Stomach (tissue), 9 donors: ENCODE results near the gene TPX2. TPM values are rescaled to one million over a fixed set of nuclear protein-coding genes. Genes with fewer than 3 reads are reported as not detected.

Source experiments
- DNase-seq, 2 donors: peaks; one replicate each; pipeline versions ENCODE4 v3.0.0 to v3.0.0-alpha.2; 2013 to 2019
- H3K27ac ChIP-seq, 5 donors: fragments of 200-600 bp in 4 of 5; sonication (generic) in 4 of 5; one replicate each; pipeline ENCODE4 v1.5.1; 2013 to 2019; ENCODE audit warnings: mild to moderate bottlenecking in 1 of 5, moderate library complexity in 1 of 5
- H3K27me3 ChIP-seq, 3 donors: fragments of 200-600 bp; sonication (generic); one replicate each; pipeline ENCODE4 v1.5.1; 2017 to 2019; ENCODE audit warnings: mixed run types in 1 of 3
- H3K36me3 ChIP-seq, 4 donors: fragments of 200-600 bp; sonication (generic); 1 replicate in 3 of 4; 2 replicates in 1 of 4; pipeline ENCODE4 v1.5.1; 2016 to 2019
- H3K4me1 ChIP-seq, 4 donors: fragments of 200-600 bp; sonication (generic); one replicate each; pipeline ENCODE4 v1.5.1; 2016 to 2019
- H3K4me3 ChIP-seq, 4 donors: fragments of 200-600 bp; sonication (generic) in 3 of 4; one replicate each; pipeline ENCODE4 v1.5.1; 2016 to 2019; ENCODE audit warnings: mild to moderate bottlenecking in 1 of 4
- H3K9me3 ChIP-seq, 4 donors: fragments of 200-600 bp; sonication (generic); one replicate each; pipeline ENCODE4 v1.5.1; 2016 to 2019
- EP300 ChIP-seq: sonication (generic); formaldehyde crosslinking; IDR thresholded peaks from one replicate; pipeline ENCODE4 v1.6.1; 2017; ENCODE audit warnings: antibody characterized with exemption
- POLR2A ChIP-seq, 4 donors: fragments of 450-650 bp; IDR thresholded peaks; one replicate each; pipeline ENCODE4 v1.6.1; 2016; ENCODE audit warnings: antibody characterized with exemption in 4 of 4, control low read depth in 2 of 4, mild to moderate bottlenecking in 1 of 4, moderate library complexity in 1 of 4
- POLR2AphosphoS5 ChIP-seq, 3 donors: sonication (generic); formaldehyde crosslinking; IDR thresholded peaks; one replicate each; pipeline ENCODE4 v1.6.1; 2016; ENCODE audit warnings: antibody characterized with exemption in 3 of 3
- WGBS, 5 donors: extraction: QIAGEN DNeasy Blood & Tissue Kit in 3 of 5; methylation state at CpG; one replicate each; pipeline versions ENCODE4 v1.1.5 to v1.1.7; 2013 to 2018; 5-methylcytosine and 5-hydroxymethylcytosine counted together
- intact Hi-C: fragments of 100-400 bp; cut with DNase I; formaldehyde crosslinking; loops from one replicate; pipeline ENCODE4 v1.15.1; 2023; ENCODE audit warnings: low total_unique reads
- polyA plus RNA-seq, 3 donors: library from polyadenylated mRNA; stranded (reverse); fragments of 200-250 nt; gene quantifications; one replicate each; pipeline ENCODE4 v1.2.3, GENCODE V29; 2013
- total RNA-seq, 5 donors: library from RNA; depleted of rRNA; stranded (reverse); fragments of >200 nt; gene quantifications; one replicate each; pipeline versions ENCODE4 v1.1.0 to v1.2.3, GENCODE V29; 2014 to 2016
- TF ChIP-seq, protein P1 (sequence below), 7 experiments: fragments of 450-650 bp in 4 of 7; fragments of 200-600 bp in 3 of 7; sonication (generic) in 3 of 7; IDR thresholded peaks; one replicate each; pipeline ENCODE4 v1.5.1; 2016 to 2019; ENCODE audit warnings: antibody characterized with exemption in 7 of 7, control low read depth in 2 of 7, mild to moderate bottlenecking in 1 of 7
- donor health status: healthy with polysubstance abuse.
- donor health status: Bipolar disorder and iron deficiency.
- donor health status: healthy.

Gene TPX2
- total and polyA plus RNA-seq, 8 donors = 1.7 to 11.4 (median 6.7) TPM

DNA sequence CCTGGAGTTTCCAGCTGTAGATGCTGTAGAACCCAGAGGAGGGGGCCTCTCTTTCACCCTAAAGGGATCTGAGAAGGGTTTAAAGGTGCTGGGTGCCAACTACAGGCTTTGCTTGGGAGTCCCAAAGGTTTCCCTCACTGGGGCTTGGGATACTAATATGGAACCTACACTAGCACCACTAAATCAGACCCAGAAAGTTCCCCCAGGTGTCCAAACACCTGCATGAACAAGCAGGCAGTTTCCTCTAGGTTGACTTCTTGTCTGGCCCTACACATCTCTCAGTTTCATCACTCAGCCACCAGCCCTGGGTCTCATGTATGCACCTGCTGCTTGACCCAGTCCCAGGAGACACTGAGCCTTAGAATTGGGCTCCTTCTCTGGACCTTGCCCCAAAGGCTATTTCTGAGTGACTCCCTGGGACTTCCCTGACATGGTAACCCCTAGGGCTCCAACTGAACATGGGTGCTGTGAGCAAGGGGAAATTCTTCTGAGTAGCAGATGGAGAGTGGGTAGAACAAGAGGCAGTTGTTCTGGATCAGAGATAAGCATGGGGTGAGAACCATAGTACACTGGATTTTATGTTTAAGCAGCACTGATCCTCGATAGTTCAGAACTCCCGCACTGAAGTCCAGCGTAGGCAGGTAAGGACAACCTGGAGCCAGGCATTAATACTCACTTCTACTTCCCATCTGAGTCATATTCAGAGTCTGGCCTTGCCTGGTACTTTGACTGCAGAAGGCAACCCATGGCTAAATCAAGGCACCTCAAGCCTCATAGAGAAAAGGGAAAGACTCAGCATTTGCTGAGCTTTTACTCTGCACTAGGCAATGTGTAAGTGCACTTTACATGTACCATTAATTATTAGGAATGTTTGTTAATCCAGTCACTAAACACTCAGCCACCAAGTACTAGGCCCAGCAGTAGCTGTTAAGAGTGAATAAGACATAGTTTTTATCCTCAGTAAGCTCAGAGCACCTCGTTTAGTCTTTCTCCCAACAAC lies 33.2 kb upstream of the TPX2 start:
- no peak for DNase-seq

DNA sequence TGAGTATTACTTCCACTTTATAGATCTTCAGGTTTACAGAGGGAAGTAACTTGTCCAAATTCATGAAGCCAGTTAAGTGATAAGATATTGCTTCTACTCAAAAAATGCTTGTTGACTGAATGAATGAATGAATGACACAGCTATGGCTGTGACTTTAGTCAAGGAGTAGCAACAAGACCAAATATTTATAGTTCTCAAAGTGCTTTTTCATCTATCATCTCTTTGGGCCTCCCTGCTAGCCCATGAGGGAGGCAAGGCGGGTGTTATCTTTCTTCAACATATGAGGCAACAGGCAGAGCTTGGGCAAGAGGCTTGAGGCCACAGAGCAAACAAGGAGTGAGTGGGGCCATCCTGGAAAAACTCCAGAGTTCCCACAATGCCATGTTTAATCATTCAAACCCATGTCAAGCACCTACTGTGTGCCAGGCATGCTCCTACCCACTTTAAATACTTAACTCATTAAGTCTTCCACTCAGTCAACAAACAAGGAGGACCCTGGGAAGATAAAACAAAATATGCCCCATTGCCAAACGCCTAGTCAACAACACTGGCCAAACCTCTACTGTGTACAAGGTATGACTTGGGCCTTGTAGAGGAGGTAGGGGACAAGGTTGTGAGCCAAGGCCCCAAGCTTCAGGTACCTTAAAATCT lies 32.4 kb upstream of the TPX2 start:
- H3K4me3 ChIP-seq = no peak overlapping the region

More for the DNA sequence above, 33.2 kb upstream of the TPX2 start:
- Histone ChIP-seq H3K27ac (peak overlapping the region; percentile 63 to 100 (median 98)), H3K9me3 (no peaks in the 10 kb centered on the region), H3K36me3 (peaks cover 18 to 59% (median 39%) of the 10 kb centered on the region in 4 donors), H3K4me1 (peaks cover 56 to 85% (median 78%) of the 10 kb centered on the region in 4 donors), H3K27me3 (no peaks in the 10 kb centered on the region), H3K4me3 (no peak overlapping the region)
- intact Hi-C loops = no loop called here
- 37 to 54% (median 43%) methylated on average over 4 of the region's 4 CpGs for WGBS, 5 donors
- TF ChIP-seq POLR2A (IDR thresholded peaks at IDR 0.05) = no peak
- no peak for TF ChIP-seq EP300
- TF ChIP-seq POLR2AphosphoS5 (IDR thresholded peaks at IDR 0.05) = no peak
- TF ChIP-seq, protein P1, sequence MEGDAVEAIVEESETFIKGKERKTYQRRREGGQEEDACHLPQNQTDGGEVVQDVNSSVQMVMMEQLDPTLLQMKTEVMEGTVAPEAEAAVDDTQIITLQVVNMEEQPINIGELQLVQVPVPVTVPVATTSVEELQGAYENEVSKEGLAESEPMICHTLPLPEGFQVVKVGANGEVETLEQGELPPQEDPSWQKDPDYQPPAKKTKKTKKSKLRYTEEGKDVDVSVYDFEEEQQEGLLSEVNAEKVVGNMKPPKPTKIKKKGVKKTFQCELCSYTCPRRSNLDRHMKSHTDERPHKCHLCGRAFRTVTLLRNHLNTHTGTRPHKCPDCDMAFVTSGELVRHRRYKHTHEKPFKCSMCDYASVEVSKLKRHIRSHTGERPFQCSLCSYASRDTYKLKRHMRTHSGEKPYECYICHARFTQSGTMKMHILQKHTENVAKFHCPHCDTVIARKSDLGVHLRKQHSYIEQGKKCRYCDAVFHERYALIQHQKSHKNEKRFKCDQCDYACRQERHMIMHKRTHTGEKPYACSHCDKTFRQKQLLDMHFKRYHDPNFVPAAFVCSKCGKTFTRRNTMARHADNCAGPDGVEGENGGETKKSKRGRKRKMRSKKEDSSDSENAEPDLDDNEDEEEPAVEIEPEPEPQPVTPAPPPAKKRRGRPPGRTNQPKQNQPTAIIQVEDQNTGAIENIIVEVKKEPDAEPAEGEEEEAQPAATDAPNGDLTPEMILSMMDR (IDR thresholded peaks at IDR 0.05) = no peak

DNA sequence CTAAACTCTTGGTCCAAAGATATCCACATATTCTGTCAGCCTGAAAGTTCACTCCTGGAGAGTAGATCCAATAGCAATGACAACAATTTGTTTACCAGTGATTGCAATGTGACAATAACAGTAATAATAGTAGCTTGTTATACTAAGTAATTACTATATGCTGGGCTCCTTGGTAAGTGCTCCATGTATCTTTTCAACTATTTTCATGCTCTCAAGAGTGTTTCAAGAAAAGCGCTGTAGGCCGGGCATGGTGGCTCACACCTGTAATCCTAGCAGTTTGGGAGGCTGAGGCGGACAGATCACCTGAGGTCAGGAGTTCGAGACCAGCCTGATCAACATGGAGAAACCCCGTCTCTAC lies 31.9 kb upstream of the TPX2 start:
- TF ChIP-seq EP300 (no peak), POLR2AphosphoS5 (IDR thresholded peaks at IDR 0.05) (no peak), POLR2A (IDR thresholded peaks at IDR 0.05) (no peak)
- TF ChIP-seq, protein P1 (IDR thresholded peaks at IDR 0.05) = no peak

More for the DNA sequence above, 32.4 kb upstream of the TPX2 start:
- peaks cover 18 to 62% (median 39%) of the 10 kb centered on the region in 4 donors for H3K36me3 ChIP-seq
- peak overlapping the region; percentile 23 to 100 (median 98) for H3K27ac ChIP-seq
- no peak for TF ChIP-seq EP300
- no peak for TF ChIP-seq POLR2A (IDR thresholded peaks at IDR 0.05)
- TF ChIP-seq POLR2AphosphoS5 (IDR thresholded peaks at IDR 0.05) = no peak
- TF ChIP-seq, protein P1 (IDR thresholded peaks at IDR 0.05) = no peak
- H3K4me1 ChIP-seq = peaks cover 64 to 89% (median 84%) of the 10 kb centered on the region in 4 donors
- no peaks in the 10 kb centered on the region for H3K27me3 ChIP-seq
- WGBS, 5 donors = 52 to 71% (median 61%) methylated on average over 2 of the region's 2 CpGs
- H3K9me3 ChIP-seq = no peaks in the 10 kb centered on the region
- intact Hi-C loops = no loop called here
- peak in 1 of 2 donors; percentile 41 for DNase-seq

More for the DNA sequence above, 31.9 kb upstream of the TPX2 start:
- DNase-seq = no peak
- H3K9me3 ChIP-seq = no peaks in the 10 kb centered on the region
- no peak overlapping the region for H3K4me3 ChIP-seq
- H3K27ac ChIP-seq = peak overlapping the region; percentile 23 to 100 (median 98)
- WGBS, 5 donors = 91 to 96% (median 94%) methylated on average over 5 of the region's 5 CpGs
- no peaks in the 10 kb centered on the region for H3K27me3 ChIP-seq
- H3K4me1 ChIP-seq = peaks cover 69 to 89% (median 84%) of the 10 kb centered on the region in 4 donors
- intact Hi-C loops = no loop called here
- peaks cover 18 to 60% (median 36%) of the 10 kb centered on the region in 4 donors for H3K36me3 ChIP-seq
